ENCODE measurements around the gene CCDC17.

The CCDC17 gene

GRCh38 chr1:45623972-45624371 lies at the start of gene CCDC17:
Gene CCDC17, minus strand, starts transcription at chr1:45624054. Its CDS starts 145 bp downstream, at chr1:45623909.
- DNase-seq: no peak

DNA sequence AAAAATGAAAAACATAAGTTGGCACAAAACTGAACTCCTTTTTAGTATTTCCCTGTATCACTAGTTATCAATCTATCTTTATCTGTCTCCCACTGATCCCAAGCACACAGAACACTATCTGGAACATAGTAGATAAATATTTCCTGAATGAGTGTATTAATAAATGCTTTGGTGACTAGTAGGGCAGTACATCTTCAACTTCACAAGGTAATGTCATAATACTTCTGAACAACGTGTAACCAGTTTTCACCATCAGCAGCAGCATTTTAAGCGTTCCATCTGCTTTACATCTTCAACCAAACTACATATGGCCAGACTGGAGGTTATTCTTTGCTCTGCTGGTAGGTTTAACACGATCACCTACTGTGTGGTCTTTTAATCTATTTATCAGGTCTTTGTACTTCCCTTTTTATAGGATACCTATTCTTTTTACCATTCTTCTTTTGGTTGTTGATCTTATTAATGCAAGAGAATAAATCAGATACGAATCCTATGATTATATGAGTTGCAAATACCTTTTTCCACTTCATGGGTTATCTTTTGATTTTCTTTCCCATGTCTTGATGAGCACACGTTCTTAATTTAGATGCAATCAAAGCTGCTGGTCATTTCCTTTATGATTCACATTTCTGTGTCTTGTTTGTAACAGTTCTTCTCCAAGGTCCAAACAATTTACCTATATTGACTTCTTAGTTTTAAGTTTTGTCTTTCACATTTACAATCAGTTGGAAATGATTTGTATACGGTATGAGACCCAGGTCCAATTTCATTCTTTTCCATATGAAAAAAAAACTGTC lies 46.2 kb upstream of the CCDC17 start:
- no peak for DNase-seq

GRCh38 chr1:45669379-45669778 lies 45.5 kb upstream of the CCDC17 start:
- DNase-seq: no peak

- no peak for DNase-seq
These were observed 44.7 kb upstream of the CCDC17 start for GRCh38 chr1:45668526-45668925.

GRCh38 chr1:45667321-45668111 lies 43.7 kb upstream of the CCDC17 start:
- DNase-seq: no peak

DNA sequence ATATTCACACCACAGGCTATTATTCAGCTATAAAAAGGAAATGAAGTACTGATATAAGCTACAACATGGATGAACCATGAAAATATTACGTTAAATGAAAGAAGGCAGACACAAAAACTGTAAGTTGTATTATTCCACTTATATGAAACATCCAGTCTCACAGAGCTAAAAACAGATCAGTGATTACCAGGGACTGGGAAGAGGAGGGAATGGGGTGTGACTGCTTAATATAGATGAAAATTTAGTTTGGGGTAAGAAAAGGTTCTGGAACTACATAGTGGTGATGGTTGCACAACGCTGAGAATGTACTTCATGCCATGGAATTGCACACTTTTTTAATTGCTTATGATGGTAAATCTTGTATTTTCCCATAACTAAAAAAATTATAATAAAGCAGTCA lies 43.0 kb upstream of the CCDC17 start:
- no peak for DNase-seq

GRCh38 chr1:45660336-45660735 lies 36.5 kb upstream of the CCDC17 start:
- DNase-seq: no peak

- DNase-seq: no peak
These were observed 35.4 kb upstream of the CCDC17 start for GRCh38 chr1:45659222-45659621.

DNA sequence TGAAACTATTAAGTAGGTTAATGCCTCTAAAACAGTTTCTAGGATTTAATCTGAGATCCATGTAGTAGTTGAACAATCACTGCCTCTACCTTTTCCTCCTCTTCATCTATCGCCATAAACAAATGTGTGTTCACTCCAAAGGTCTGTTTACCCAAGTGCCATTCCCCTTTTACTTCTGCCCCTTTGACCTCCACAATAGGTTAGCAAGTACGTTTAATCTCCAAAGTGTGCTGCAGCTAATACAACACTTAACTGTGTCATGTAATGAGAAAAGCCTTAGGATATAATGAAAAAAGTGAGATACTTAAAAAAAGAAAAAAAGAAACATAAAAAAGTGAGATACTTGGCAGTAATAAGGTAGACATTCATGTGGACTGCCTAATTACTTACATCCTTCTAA lies 34.3 kb upstream of the CCDC17 start:
- no peak for DNase-seq

DNA sequence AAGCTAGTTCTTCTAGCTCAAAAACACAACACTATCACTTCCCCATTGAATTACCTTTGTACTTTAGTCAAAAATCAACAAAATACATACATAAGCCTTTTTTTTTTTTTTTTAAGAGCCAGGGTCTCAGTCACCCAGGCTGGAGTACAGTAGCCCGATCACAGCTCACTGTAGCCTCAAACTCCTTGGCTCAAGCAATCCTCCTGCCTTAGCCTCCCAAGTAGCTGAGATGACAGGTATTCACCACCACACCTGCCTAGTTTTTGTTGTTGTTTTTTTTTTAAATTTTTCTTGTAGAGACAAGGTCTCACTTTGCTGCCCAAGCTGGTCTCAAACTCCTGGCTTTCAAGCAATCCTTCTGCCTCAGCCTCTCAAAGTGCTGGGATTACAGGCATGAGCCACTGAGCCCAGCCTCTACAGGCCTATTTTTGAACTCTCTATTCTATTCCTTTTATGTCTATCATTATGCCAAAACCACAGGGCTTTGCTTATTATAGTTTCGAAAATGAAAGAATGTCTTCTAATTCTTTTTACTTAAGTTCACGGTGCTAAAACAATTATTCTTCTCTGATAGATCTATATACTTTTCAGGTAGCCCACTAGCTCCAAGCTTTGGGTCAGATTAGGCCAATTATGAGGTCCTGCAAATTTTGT lies 32.8 kb upstream of the CCDC17 start:
- DNase-seq: no peak

GRCh38 chr1:45654540-45655280 lies 30.9 kb upstream of the CCDC17 start:
- DNase-seq: no peak

DNA sequence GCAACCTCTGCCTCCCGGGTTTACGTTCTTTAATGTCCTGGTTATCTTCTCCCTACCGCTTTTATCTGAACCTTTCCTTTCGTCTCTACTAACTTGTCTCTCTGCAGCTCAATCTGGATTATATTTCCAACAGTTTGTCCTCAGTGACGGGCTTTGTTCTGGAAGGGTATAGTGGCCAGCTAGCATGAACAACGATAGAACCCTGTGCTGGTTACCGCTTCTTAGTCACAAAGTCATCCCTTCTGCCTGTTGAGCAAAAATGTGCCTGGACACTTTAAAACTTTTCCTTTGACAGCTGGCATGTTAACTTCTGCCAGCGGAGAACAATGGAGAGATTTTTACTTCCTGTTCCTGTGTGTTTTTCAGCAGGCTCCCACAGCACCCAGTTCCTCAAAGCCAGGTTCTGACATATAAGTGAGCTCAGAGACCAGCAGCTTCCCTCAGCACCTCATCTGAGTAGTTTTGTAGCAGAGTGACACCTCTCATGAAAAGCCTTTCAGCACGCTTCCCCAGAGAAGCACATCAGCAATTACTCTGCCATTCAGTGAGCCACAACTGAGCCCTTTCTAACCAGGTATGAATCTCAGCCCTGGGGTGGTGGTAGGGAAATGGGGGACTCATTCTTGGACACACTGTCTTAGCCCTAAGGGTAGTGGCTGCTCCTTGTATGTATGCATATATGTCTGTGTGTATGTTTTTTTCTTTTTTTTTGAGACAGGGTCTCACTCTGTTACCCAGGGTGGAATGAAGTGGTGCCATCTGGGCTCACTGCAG lies 23.6 kb upstream of the CCDC17 start:
- DNase-seq: no peak

- no peak for DNase-seq
These were observed 20.8 kb upstream of the CCDC17 start for GRCh38 chr1:45644661-45645060.

DNA sequence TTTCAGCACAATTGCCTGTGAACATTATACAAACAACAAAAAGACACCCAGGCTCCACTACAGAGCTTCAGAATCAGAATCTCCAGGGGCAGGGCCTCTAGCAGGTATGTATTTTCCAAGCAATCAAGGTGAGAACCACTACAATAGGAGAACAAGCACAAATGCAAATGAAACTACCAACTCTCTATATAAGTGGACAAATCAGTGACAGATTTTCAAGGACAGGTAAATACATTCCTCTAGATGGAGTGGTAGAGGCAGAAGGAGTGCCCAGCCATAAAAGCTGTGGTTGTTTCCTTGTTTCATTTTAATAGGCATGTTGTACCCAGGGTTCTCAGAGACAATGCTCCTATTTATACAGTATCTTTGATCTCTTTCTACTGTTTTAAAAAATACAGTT lies 20.1 kb upstream of the CCDC17 start:
- DNase-seq: no peak

DNA sequence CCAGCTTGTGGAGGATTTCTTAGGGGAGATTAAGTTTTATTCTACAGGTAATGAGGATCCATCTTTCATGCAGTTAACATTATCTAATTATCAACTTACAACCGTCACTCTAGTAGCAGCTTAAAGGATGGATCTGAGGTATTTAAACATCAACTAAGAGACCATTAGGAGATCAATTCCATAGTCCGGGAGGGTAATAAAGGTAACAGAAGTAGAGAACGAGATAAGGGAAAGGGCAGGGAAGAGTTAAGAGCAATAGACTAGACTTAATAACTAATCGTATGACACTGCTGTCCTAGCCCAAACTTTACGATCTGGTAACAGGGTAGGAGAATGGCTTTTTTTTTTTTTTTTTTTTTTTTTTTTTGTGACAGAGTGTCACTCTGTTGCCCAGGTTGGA lies 19.5 kb upstream of the CCDC17 start:
- no peak for DNase-seq

GRCh38 chr1:45640293-45640692 lies 16.4 kb upstream of the CCDC17 start:
- DNase-seq: no peak

- no peak for DNase-seq
These were observed 11.4 kb upstream of the CCDC17 start for GRCh38 chr1:45635211-45635610.

GRCh38 chr1:45630429-45630828 lies 6.6 kb upstream of the CCDC17 start:
- no peak for DNase-seq

GRCh38 chr1:45629035-45629434 lies 5.2 kb upstream of the CCDC17 start:
- DNase-seq: no peak

- no peak for DNase-seq
These were observed 1.1 kb downstream of the CCDC17 start for GRCh38 chr1:45622524-45623394.

DNA sequence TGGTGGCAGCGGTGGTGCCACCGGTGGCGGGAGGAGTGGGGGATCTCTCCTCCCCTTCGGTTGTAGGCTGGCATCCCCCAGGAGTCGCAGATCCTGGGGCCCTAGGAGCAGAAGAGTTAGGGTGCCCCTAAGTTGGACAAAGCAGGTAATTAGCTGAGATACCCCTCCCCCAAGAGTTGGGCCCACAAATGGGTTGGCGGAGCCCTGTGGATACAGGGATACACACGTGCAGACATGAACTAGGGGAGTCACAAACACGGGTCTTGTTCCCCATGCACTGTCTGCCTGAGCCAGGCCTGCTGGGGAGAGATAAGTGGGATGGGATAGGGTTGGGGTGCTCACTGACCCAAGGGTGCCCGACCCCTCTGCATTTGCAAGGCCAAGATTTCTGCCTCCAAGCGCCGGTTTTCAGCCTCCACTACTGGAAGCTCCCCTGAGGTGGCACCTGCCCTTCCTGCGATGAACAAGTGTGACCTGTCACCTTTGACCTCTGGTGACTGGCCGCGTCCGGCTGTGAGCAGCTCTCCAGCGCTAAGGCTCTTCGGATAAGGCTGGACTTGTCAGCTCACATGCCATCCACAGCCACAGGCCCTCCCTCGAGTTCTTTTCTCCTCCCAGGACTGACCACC lies 1.8 kb downstream of the CCDC17 start:
- no peak for DNase-seq
